A549 (cell line): Measurements from ENCODE around the gene SCFD1.

Experiments
- EHF ChIP-seq: fragments of 250-450 bp; sonication (Bioruptor Pico); IDR thresholded peaks from 2 replicates; pipeline ENCODE4 v1.5.0; 2020; ENCODE audit warnings: mild to moderate bottlenecking
- POLR2A ChIP-seq: IDR thresholded peaks from 2 replicates; pipeline ENCODE4 v1.6.1; 2012; ENCODE audit warnings: mild to moderate bottlenecking, low read length
- TF ChIP-seq, protein P1 (sequence below): fragments of >200 bp; sonication (Bioruptor Twin); formaldehyde crosslinking; IDR thresholded peaks from 3 replicates; pipeline ENCODE4 v1.5.1; 2016
- TF ChIP-seq, protein P2 (sequence below): fragments of 450-650 bp; IDR thresholded peaks from 2 replicates; pipeline ENCODE4 v1.6.1; 2014; ENCODE audit warnings: antibody characterized with exemption

DNA sequence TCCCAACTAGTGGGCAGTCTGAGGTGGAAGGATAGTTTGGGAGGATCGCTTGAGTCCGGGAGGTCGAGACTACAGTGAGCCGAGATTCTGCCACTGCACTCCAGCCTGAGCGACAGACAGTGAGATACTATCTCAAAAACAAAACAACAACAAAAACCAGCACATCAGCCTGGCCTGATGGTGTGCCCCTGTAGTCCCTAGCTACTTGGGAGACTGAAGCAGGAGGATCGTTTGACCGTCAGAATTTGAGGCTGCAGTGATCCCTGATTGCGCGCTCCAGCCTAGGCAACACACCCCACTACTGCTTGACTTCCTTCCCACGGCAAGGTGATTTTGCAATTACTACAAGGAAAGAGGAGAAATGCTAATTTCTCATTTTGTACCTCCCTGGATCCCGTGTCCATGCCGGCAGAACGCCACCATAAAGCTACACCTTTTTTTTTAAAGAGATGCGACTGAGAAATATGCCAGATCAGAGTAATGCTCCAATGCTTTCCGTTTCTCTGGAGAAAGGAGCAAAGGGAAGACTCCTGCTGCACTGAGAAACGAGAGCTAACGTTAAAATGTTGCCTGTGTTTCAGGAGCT is 672 bp upstream of the SCFD1 start:
- TF ChIP-seq, protein P1, sequence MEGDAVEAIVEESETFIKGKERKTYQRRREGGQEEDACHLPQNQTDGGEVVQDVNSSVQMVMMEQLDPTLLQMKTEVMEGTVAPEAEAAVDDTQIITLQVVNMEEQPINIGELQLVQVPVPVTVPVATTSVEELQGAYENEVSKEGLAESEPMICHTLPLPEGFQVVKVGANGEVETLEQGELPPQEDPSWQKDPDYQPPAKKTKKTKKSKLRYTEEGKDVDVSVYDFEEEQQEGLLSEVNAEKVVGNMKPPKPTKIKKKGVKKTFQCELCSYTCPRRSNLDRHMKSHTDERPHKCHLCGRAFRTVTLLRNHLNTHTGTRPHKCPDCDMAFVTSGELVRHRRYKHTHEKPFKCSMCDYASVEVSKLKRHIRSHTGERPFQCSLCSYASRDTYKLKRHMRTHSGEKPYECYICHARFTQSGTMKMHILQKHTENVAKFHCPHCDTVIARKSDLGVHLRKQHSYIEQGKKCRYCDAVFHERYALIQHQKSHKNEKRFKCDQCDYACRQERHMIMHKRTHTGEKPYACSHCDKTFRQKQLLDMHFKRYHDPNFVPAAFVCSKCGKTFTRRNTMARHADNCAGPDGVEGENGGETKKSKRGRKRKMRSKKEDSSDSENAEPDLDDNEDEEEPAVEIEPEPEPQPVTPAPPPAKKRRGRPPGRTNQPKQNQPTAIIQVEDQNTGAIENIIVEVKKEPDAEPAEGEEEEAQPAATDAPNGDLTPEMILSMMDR, result no peak
- TF ChIP-seq, protein P2, sequence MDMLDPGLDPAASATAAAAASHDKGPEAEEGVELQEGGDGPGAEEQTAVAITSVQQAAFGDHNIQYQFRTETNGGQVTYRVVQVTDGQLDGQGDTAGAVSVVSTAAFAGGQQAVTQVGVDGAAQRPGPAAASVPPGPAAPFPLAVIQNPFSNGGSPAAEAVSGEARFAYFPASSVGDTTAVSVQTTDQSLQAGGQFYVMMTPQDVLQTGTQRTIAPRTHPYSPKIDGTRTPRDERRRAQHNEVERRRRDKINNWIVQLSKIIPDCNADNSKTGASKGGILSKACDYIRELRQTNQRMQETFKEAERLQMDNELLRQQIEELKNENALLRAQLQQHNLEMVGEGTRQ, result no peak; the same call in 1 of the 2 replicates
- TF ChIP-seq EHF (no peak), POLR2A (no peak)
